ENCODE results near the gene FASTKD1.
A peak's percentile ranks its signal among the peaks of the same experiment; 100 is the strongest.
"Not testable (repeated sequence)": the region's sequence is repeated elsewhere in the genome, so short reads cannot be mapped to it uniquely, and the experiment has no call there.

FASTKD1 gene

DNA sequence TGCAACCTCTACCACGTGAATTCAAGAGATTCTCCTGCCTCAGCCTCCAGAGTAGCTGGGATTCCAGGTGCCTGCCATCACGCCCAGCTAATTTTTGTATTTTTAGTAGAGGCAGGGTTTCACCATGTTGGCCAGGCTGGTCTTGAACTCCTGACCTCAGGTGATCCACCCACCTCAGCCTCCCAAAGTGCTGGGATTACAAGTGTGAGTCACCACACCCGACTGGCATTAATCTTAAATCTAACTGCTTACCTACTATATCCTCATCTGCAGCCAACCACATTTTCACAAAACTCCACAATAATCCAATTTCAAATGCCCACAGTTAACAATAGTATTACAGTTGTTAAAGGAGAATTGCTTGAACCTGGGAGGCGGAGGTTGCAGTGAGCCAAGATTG lies 2.9 kb downstream of the FASTKD1 start:
- DNase-seq (ENCODE audit: low spot score): not testable (repeated sequence)

DNA sequence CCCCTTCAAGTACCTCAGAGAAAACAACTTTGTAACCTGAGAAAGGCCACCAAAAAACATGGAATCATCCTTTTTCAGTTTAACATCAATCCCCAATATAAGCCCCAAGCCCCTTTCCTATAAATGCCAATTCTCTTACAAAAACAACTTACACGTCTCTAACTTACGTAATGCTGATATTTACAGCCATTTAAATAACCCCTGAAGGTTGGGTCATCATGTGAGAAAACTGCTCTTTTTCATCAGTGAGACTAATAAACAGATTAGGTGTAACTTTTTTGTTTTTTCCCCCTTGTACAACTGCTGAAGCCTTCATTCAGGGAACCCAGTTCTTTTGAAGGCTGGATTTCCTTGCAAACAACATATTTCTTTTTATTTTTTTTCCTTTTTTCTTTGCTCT lies 3.7 kb downstream of the FASTKD1 start:
- no peak for DNase-seq (ENCODE audit: low spot score)

DNA sequence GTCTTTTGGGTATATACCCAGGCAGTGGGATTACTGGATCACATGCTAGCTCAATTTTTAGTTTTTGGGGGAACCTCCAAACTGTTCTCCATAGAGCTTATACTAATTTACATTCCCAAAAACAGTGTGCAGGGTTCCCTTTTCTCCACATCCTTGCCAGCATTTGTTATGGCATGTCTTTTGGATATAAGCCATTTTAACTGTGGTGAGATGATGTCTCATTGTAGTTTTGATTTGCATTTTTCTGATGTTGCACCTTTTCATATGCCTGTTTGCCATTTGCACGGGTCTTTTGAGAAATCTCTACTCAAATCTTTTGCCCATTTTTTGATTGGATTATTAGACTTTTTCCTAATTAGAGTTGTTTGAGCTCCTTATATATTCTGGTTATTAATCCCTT lies 8.0 kb downstream of the FASTKD1 start:
- DNase-seq (ENCODE audit: low spot score): no peak

DNA sequence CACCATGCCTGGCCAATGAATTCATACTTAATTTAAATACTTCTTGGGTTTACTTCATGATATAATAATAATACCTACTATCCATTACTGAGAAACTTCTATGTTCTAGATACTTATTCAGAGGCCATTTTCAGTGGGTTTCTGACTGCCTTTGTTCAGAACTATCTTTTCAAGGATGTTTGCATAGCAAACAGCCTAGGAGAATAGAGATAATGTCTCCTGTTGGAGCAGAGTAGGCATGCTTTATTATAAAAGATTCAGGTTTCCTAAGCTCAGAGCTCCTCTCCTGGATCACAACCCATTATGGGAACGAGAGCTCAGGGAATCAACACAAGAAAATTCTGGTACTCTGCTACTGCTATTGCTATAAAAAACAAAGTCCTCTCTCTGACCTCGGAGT lies 11.1 kb downstream of the FASTKD1 start:
- DNase-seq (ENCODE audit: low spot score): no peak

DNA sequence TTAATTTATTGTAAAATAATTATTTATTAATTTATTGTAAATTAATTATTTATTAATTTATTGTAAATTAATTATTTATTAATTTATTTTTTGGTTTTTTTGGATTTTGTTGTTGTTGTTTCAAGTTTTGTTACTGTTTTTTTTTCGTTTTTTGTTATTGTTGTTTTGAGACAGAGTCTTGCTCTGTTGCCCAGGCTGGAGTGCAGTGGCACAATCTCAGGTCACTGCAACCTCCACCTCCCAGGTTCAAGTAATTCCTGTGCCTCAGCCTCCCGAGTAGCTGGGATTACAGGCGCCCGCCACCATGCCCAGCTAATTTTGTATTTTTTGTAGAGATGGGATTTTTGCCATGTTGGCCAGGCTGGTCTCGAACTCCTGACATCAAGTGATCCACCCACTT lies 11.6 kb downstream of the FASTKD1 start:
- not testable (repeated sequence) for DNase-seq (ENCODE audit: low spot score)

DNA sequence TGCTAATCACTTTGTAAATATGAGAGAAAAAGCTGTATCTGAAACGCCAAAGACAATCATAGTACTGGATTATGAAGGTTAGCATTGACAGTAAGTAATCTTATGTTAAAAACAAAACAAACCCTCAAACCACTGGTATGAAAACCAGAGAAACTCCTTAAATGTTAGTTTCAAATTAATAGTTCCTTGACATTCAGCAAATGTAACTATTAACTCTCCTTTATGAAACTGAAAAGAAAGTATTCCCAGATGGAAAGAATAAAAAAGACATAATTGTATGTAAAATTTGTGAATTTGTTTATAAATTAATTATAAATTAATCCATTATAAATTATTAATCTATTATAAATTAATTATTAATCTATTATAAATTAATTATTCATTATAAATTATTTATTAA lies 12.3 kb downstream of the FASTKD1 start:
- no peak for DNase-seq (ENCODE audit: low spot score)

DNA sequence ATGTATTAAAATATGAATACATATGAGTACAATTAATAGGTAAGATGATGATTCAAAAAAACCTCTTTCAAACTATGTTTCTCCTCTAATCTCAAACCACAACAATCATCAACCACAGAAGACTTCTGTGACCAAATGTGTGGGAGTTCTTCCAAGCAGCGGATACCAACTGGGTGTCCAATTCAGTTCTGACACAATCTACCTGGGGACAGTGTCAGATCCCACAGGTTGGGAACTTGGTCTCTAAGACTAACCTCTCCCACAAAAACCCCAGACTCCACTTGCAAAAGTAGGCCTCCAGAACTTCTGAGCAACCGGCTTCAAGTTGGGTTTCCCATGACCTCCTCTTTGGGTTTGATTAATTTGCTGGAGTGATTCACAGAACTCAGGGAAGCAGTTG lies 26.9 kb downstream of the FASTKD1 start:
- DNase-seq (ENCODE audit: low spot score): no peak

DNA sequence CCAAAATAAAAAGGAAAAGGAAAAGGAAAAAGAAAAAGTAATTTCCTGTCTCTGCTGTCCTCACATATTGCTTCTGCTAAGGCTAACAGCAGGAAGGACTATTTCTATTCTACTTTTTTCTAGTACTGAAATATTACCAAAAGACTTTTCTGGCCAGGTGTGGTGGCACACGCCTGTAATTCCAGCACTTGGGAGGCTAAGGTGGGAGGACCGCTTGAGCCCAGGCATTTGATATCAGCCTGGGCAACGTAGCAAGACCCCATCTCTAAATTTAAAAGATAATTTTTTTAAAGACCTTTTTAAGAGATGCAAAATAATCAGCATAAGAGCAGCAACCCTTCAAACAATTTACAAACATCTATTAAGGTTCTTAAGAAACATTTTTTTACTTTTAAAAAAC lies 31.2 kb downstream of the FASTKD1 start:
- DNase-seq (ENCODE audit: low spot score): no peak

DNA sequence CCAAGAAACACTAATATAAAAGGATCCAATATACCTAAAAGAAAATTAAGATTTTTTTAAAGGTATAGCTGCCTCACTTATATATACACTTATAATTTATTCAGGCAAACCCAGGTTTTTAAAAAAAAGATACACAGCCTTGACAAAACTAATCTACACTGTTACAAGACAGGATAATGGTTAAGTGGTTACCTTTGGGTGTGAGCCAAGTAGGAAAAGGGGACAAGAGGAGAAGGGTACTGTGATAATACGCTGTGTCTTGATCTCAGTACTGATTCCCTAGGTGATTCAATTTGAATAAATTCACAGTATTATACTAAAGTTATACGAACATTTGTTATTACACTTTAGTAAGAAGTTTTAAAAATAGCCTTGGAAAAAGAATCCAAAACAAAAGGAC lies 33.5 kb downstream of the FASTKD1 start:
- DNase-seq (ENCODE audit: low spot score): no peak

DNA sequence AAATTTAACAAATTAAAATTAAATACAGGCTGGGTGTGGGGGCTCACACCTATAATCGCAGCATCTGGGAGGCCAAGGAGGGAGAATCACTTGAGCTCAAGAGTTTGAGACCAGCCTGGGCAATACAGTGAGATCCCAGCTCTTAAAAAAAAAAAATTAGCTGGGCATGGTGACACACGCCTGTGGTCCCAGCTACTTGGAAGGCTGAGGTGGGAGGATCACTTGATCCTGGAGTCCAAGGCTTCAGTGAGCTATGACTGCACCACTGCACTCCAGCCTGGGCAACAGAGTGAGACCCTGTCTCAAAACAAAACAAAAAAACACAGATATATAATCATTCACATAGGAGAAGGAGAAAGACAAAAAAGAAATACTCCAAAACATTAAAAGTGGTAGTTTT lies 34.2 kb downstream of the FASTKD1 start:
- not testable (repeated sequence) for DNase-seq (ENCODE audit: low spot score)

DNA sequence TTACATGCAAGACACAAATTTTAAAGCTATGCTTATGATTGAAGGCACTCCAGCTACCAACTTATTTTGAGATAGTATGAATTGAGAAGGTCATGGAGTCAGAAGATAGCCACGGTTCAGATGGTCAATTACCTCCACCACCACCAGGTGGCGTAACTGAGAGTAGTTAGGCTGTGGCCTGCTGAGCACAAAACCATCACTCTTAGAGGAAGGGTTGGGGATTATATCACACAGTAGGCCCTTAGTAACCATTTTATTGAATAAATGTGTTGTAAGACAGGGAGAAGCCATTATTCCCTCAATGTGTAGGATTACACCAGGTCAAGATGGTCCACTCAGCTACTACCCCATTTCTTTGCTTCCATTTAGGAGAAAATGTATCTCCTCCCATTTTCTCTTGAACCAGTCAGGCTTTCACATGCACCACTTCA lies 45.4 kb downstream of the FASTKD1 start:
- DNase-seq (ENCODE audit: low spot score): peak; percentile 68

DNA sequence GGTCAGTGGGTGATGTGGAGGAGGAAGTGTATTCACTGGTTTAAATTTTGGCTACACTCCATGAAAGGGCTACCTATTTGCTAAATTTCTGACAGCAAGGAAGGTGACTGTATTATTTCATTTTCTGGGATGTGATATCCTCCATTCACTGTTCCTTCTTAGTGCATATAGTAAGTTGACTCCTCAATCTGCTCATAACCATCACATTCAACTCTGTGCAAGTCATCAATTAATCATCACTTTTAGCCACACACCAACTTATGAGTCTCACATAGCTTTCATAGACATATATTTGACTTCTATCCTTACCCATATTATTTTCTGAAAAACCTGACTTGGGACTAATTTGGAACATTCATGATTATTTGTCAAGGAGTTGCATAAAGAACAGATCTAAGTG lies 47.2 kb downstream of the FASTKD1 start:
- DNase-seq (ENCODE audit: low spot score): no peak

DNA sequence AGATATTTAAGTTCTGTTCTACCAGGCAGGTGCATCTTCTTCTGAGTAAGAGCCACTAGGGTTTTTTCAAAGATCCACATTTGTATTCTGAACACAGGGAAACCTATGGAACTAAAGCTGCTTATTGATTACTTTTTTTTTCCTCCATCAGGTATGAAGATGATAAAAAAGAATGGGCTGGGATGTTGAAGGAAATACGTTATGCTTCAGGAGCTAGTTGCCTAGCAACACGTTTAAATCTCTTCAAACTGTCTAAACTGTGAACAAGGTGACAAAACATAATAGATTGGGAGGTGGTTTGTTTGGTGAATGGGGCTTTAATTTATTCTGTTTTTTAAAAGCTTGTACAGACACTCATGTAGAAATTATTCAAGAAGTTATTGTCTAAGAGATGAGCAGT lies 48.2 kb downstream of the FASTKD1 start:
- no peak for DNase-seq (ENCODE audit: low spot score)

DNA sequence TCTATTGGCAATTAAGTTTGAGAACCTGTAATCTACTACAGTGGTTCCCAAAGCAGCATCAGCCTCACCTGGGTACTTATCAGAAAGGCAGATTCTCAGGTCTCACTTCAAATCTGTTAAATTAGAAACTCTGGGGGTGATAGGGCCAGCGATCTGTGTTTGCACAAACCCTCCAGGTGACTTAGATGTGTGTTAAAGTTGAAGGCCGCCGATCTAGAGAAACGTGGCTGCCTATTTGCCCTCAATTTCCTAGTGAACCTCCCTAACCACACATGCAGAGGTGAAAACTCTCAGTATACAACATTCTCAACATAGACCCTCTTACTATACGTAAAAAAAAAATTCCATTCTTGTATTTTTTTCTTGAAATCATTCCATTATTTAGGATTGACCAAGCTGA lies 50.0 kb downstream of the FASTKD1 start:
- no peak for DNase-seq (ENCODE audit: low spot score)

DNA sequence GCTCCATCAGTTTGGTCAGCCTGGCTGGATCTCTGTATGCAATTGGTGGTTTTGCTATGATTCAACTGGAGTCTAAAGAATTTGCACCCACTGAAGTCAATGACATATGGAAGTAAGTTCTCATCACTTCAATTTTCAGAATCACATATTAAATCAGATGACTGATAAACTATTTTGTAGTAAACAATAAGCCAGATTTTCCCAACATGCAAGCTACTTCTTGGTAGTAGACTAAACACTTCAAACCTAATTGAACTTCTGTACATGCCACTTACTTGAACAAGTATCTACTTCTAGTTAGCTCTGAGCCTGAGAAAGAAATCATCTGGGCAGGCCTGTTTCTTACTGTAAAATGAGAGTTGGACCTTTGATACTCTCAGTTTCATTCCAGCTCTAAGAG lies 52.8 kb downstream of the FASTKD1 start:
- DNase-seq (ENCODE audit: low spot score): no peak

DNA sequence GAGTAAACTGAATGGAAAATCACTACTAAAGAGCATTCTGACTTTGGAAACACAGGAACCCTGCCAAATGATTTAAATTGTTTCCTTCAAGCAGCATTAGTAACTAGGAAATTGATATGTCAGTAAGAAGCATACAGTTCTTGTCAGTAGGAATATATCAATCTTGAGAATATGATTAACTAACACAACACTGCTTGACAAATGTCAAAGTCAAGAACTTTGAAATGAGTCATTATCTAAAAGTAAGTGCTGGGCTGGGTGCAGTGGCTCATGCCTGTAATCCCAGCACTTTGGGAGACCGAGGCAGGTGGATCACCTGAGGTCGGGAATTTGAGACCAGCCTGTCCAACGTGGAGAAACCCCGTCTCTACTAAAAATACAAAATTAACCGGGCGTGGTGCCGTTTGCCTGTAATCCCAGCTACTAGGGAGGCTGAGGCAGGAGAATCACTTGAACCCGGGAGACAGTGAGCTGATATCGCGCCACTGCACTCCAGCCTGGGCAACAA lies 57.1 kb downstream of the FASTKD1 start:
- DNase-seq (ENCODE audit: low spot score): not testable (repeated sequence)

DNA sequence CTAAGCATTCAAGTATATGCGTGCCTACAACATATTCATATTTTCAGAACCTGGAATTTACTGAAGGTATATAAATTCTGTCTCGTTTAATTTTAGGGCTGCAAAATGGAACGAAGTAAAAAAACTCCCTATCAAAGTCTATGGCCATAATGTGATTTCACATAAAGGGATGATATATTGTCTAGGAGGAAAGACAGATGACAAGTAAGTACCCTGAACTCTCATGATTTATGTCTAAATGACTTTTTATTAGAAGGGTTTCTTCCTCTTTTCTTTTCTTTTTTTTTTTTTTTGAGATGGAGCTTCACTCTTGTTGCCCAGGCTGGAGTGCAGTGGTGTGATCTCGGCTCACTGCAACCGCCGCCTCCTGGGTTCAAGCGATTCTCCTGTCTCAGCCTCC lies 58.9 kb downstream of the FASTKD1 start:
- not testable (repeated sequence) for DNase-seq (ENCODE audit: low spot score)

DNA sequence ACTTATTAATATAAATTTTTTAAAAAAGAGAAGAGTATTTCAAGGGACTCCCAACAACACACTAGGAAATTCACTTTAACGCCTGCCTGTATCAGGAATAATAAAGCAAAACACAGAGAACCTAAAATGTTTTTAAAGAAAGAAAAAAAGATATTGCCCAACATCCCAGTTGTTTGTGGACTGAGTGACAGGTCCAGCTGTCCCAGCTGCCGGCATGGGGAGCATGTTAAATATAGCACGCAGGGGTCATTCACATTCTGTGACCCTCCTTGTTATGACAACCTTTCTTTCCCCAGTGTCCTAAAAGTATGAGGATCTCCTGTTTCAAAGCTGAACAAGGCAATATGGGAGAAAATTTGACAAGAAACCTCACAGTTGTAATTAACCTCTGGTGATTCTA lies 59.7 kb downstream of the FASTKD1 start:
- DNase-seq (ENCODE audit: low spot score): no peak

DNA sequence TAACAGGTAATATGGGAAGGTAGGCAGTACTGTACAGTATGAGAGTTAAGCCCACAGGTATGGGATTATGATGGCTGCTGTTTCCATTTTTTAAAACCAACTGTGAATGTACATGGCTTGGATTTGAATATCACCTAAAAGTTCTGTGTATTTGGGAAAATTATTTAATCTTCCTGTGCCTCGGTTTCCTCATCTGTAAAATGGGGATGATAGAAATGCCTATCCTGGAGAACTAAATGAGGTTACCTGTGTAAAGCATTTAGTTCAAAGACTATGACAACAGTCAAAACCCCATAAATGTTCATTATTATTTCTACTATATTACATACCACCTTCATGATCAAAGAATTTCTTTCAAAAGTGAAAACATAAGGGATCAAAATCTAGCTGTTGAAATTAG lies 60.6 kb downstream of the FASTKD1 start:
- no peak for DNase-seq (ENCODE audit: low spot score)

DNA sequence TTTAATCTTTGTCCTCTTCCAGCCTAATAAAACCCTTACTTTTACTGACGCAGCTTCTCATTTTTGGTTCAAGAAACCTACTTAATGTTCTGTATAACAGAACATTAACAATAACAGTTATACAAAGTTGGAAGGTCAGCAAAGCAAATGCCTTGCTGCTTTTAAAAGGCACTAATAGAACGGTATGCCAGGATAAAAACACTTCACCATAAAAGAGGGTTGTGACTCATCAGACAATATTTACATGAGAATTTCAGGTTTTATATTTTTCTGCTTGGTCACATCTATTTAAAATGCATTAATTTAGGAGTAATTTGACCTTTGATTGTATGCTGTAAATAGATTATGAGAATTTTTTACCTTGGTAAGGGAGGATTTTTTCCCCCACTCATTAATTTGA lies 61.1 kb downstream of the FASTKD1 start:
- DNase-seq (ENCODE audit: low spot score): no peak

DNA sequence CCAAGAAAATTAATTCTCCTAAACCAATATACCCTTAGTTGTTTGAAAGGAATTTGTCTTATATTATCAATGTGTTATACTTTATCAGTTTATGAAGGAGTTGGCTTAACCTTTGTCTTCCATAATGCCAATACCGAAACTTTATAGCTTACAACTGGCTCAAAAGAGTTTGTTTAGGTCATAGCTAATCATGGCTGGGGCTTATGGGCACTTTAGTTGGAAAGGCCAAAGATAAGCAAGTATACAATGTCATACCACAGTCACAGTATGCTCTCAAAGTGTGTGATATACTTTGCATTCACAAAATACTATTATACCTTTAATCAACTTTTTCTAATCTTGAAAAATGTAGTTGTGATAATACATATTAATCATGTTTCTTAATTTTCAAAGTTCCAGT lies 61.8 kb downstream of the FASTKD1 start:
- DNase-seq (ENCODE audit: low spot score): no peak

DNA sequence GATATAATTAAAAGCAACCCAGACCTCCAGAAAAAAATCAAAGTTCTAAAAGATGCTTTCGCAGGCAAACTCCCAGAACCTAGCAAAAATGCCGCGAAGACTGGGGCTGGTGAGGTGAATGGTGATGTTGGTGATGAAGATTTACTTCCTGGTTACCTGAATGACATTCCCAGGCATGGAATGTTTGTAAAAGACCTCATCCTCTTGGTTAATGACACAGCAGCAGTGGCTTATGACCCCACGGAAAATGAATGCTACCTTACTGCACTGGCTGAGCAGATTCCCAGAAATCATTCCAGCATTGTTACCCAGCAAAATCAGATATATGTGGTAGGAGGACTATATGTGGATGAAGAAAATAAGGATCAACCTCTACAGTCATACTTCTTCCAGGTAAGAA lies 63.2 kb downstream of the FASTKD1 start:
- no peak for DNase-seq (ENCODE audit: low spot score)

DNA sequence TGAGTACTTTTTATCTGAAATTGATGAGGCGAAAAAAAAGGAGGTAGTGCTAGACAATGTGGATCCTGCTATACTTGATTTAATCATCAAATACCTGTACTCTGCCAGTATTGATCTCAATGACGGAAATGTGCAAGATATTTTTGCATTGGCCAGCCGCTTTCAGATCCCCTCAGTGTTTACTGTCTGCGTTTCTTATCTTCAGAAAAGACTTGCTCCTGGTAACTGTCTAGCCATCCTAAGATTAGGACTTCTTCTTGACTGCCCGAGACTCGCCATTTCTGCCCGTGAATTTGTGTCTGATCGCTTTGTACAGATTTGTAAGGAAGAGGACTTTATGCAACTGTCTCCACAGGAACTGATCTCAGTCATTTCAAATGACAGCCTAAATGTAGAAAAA lies 63.7 kb downstream of the FASTKD1 start:
- no peak for DNase-seq (ENCODE audit: low spot score)

DNA sequence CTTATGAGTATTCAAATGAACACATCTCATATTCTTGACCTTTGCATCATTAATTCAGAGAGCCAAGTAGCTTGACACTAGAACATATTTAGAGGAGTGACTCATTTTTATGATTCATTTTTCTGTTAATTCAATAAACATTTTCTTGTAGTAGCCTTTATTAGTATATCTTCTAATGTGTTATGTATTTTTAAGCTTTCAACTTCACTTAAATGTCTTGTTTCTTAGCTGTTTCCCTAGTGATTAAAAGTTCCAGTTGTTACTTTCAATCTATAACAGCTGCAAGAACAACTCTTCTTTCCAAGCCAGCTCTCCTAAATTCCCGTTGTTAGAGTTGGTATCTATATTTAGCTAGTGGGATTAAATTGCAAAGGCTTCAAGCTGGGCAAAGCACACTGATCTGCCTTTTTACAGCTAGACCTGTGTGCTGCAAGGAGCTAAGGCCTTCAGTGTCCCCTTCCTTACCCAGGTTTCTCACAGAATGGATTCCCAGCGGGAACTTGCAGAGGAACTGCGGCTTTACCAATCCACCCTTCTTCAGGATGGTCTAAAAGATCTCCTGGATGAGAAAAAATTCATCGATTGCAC lies 64.3 kb downstream of the FASTKD1 start, which contains the start of gene KLHL41:
Gene KLHL41, plus strand, starts transcription at position 405 of the 588 bp plus-strand sequence. Its CDS starts 77 bp downstream, at position 482.
- no peak for DNase-seq (ENCODE audit: low spot score)
